Measurements from ENCODE around the gene CD2BP2.

DNA sequence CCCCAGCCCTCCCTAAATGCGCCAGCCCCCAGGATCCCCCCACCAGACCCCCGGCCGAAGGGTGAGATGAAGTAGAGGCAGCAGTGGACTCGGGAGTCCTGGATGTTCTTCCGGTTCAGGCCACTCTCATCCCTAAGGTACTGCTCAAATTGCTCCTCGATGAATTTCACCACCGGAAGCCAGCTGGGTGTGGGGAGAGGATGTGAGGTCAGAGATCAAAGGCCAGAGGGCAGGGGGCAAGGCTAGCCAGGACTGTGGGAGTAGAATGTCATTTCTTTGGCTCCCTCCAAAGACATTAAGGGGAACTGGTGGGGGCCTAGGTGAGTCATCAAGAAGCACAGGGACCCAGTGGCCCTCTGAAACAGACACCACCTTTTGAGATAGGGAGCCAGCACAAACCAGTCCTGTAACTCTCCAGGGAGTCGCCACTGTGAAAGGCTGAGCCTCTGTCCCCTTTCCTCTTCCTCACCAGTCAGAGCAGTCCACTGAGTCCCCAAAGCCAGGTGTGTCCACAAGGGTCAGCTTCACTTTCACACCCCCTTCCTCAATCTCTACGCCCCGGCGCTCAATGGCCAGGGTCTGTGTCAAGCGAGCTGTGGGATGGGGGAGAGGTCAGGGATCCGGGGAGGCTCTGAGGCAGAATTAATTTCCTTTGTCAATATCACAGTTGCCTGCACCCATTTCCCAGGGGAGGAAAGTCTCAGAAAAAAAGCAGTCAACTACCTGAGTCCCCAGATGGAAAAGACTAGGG, 26.4 kb upstream of the CD2BP2 start:
- no peak for TF ChIP-seq CTCF (IDR thresholded peaks at IDR 0.05; ENCODE audit: control extremely low read depth in 1 of 3, insufficient read depth in 1 of 3, low read depth in 1 of 3, low read length in 3 of 3)
- no peak for TF ChIP-seq SP1 (IDR thresholded peaks at IDR 0.05; ENCODE audit: low read depth, low read length)
- no peak for TF ChIP-seq POLR2AphosphoS5 (IDR thresholded peaks at IDR 0.05; ENCODE audit: low read depth, low read length)
- TF ChIP-seq SIRT6 (IDR thresholded peaks at IDR 0.05; ENCODE audit: low read length) = no peak
- no peak for TF ChIP-seq POU5F1 (IDR thresholded peaks at IDR 0.05; ENCODE audit: low read depth, low read length)
- TF ChIP-seq MAFK (IDR thresholded peaks at IDR 0.05; ENCODE audit: low read depth, low read length) = no peak
- TF ChIP-seq RAD21 (IDR thresholded peaks at IDR 0.05 in 1 of 2, conservative IDR thresholded peaks at IDR 0.05 in 1 of 2; ENCODE audit: low read depth in 2 of 2, low read length in 2 of 2) = no peak
- TF ChIP-seq EP300 (IDR thresholded peaks at IDR 0.05; ENCODE audit: borderline replicate concordance in 1 of 2, low read depth in 2 of 2, low read length in 2 of 2) = no peak
- no peak for TF ChIP-seq CHD2 (IDR thresholded peaks at IDR 0.05; ENCODE audit: low read length)
- TF ChIP-seq EZH2 (IDR thresholded peaks at IDR 0.05; ENCODE audit: low read depth, low read length, severe bottlenecking) = no peak
- TF ChIP-seq RBBP5 (IDR thresholded peaks at IDR 0.05; ENCODE audit: borderline replicate concordance, low read depth, low read length) = no peak
- no peak for TF ChIP-seq YY1 (IDR thresholded peaks at IDR 0.05; ENCODE audit: low read depth, low read length)
- TF ChIP-seq, protein P1, sequence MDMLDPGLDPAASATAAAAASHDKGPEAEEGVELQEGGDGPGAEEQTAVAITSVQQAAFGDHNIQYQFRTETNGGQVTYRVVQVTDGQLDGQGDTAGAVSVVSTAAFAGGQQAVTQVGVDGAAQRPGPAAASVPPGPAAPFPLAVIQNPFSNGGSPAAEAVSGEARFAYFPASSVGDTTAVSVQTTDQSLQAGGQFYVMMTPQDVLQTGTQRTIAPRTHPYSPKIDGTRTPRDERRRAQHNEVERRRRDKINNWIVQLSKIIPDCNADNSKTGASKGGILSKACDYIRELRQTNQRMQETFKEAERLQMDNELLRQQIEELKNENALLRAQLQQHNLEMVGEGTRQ (IDR thresholded peaks at IDR 0.05; ENCODE audit: low read length) = no peak
- no peak for TF ChIP-seq ATF2 (IDR thresholded peaks at IDR 0.05; ENCODE audit: low read length)

Measured in H1 (cell line).